HepG2 (cell line): ENCODE measurements around the gene TTPAL. TPM values are rescaled to one million over a fixed set of nuclear protein-coding genes. Genes with fewer than 3 reads are reported as not detected.

ENCODE experiments used
- ATAC-seq: fragments of 200-7000 bp; cut with Tn5 transposase; 3 replicates; pipeline ENCODE4 v1.9.1; 2020; ENCODE audit warnings: mild to moderate bottlenecking, moderate library complexity
- BruUV-seq: library from RNA; stranded (reverse); fragments of 400-500 nt; replicated peaks from 2 replicates; lab custom pipeline; 2021; lab: Mats Ljungman, UMichigan
- CTCF ChIA-PET: fragments of 300-600 bp; formaldehyde crosslinking; extraction: SDS; loops from one replicate; lab custom pipeline; 2021; ENCODE audit warnings: low total read pairs, inconsistent platforms, low intra/inter-chr PET ratio; lab: Yijun Ruan, JAX
- POLR2A ChIA-PET: fragments of 350-600 bp; sonication (Branson Sonifier 250); formaldehyde crosslinking; loops from one replicate; lab custom pipeline; 2020; ENCODE audit warnings: antibody characterized with exemption, inconsistent platforms; lab: Yijun Ruan, JAX
- DNase-seq: peaks from one replicate; pipeline ENCODE4 v3.0.0-alpha.2; 2015; ENCODE audit warnings: low spot score
- FAIRE-seq: peaks from 3 replicates; lab custom pipeline; 2011; peaks lifted over from hg19 to GRCh38; lab: Jason Lieb, UNC
- H2AFZ ChIP-seq: one replicate; pipeline ENCODE4 v1.6.1; 2011; ENCODE audit warnings: low read length, inconsistent platforms
- H3K27ac ChIP-seq: fragments of 300-600 bp; 3 replicates; pipeline ENCODE4 v1.8.0; 2011; ENCODE audit warnings: mixed run types, mild to moderate bottlenecking, mixed read lengths, low read length, inconsistent platforms; ENCODE audit not compliant: insufficient read depth; ENCODE audit errors: extremely low read length
- H3K27me3 ChIP-seq, 2 experiments: fragments of 200-600 bp in 1 of 2; 2 replicates in 1 of 2; 3 replicates in 1 of 2; pipeline versions ENCODE4 v1.6.0 to v1.8.0; 2011; ENCODE audit warnings: low read length in 2 of 2, mild to moderate bottlenecking in 2 of 2, moderate library complexity in 2 of 2, inconsistent platforms in 1 of 2; ENCODE audit not compliant: insufficient read depth in 2 of 2, control insufficient read depth in 1 of 2
- H3K36me3 ChIP-seq, 2 experiments: fragments of 200-600 bp in 1 of 2; replicated peaks in 1 of 2; 2 replicates in 1 of 2; 3 replicates in 1 of 2; pipeline versions ENCODE4 v1.5.1 to v1.8.0; 2011; ENCODE audit warnings: low read length in 2 of 2, inconsistent platforms in 1 of 2; ENCODE audit not compliant: insufficient read depth in 2 of 2, control insufficient read depth in 1 of 2
- H3K4me1 ChIP-seq: 2 replicates; pipeline ENCODE4 v1.5.1; 2012; ENCODE audit warnings: low read length, inconsistent platforms; ENCODE audit not compliant: insufficient read depth
- H3K4me2 ChIP-seq: 2 replicates; pipeline ENCODE4 v1.6.0; 2011; ENCODE audit warnings: low read depth, low read length, inconsistent platforms
- H3K4me3 ChIP-seq, 3 experiments: fragments of 200-600 bp in 1 of 3; sonication (generic), shearing (Covaris generic) in 1 of 3; replicated peaks in 1 of 3; 2 replicates each; pipeline ENCODE4 v1.5.1; 2011 to 2016; ENCODE audit warnings: low read length in 3 of 3, inconsistent platforms in 2 of 3, low read depth in 2 of 3, mild to moderate bottlenecking in 2 of 3, control low read depth in 1 of 3, mixed read lengths in 1 of 3; ENCODE audit not compliant: insufficient read depth in 1 of 3
- H3K79me2 ChIP-seq: one replicate; pipeline ENCODE4 v1.6.1; 2011; ENCODE audit warnings: low read length, inconsistent platforms; ENCODE audit not compliant: insufficient read depth
- H3K9ac ChIP-seq: 2 replicates; pipeline ENCODE4 v1.6.0; 2011; ENCODE audit warnings: mild to moderate bottlenecking, low read depth, low read length, inconsistent platforms; ENCODE audit not compliant: insufficient read depth
- H3K9me3 ChIP-seq: 2 replicates; pipeline ENCODE4 v1.5.1; 2012; ENCODE audit warnings: mild to moderate bottlenecking, low read length
- H4K20me1 ChIP-seq: 2 replicates; pipeline ENCODE4 v1.6.0; 2011; ENCODE audit warnings: inconsistent platforms, mild to moderate bottlenecking, low read length, moderate library complexity; ENCODE audit not compliant: insufficient read depth
- EP300 ChIP-seq, 3 experiments: sonication (generic) in 1 of 3; formaldehyde crosslinking in 1 of 3; IDR thresholded peaks; 2 replicates each; pipeline versions ENCODE4 v1.5.1 to v1.6.1; 2011 to 2020; ENCODE audit warnings: low read depth in 2 of 3, low read length in 2 of 3, borderline replicate concordance in 1 of 3, improper control_type of control experiment in 1 of 3, mild to moderate bottlenecking in 1 of 3, missing genetic modification reagents in 1 of 3, moderate library complexity in 1 of 3
- FOSL2 ChIP-seq: sonication (generic); formaldehyde crosslinking; IDR thresholded peaks from 2 replicates; pipeline ENCODE4 v1.4.0; 2020; ENCODE audit warnings: missing genetic modification reagents
- FOXA3 ChIP-seq: IDR thresholded peaks from 2 replicates; pipeline ENCODE4 v1.6.1; 2016; ENCODE audit warnings: missing genetic modification reagents, missing compliant biosample characterization
- HMGA1 ChIP-seq: sonication (generic); formaldehyde crosslinking; conservative IDR thresholded peaks from 2 replicates; pipeline ENCODE4 v1.4.0; 2020; ENCODE audit warnings: missing genetic modification reagents
- KDM2A ChIP-seq: sonication (generic); formaldehyde crosslinking; IDR thresholded peaks from 2 replicates; pipeline ENCODE4 v1.4.0; 2020; ENCODE audit warnings: low read depth, missing genetic modification reagents, borderline replicate concordance
- RELA ChIP-seq: sonication (generic); formaldehyde crosslinking; IDR thresholded peaks from 2 replicates; pipeline ENCODE4 v1.4.0; 2020; ENCODE audit warnings: missing genetic modification reagents
- SOX5 ChIP-seq: IDR thresholded peaks from 2 replicates; pipeline ENCODE4 v1.6.1; 2016; ENCODE audit warnings: borderline replicate concordance
- ZC3H4 ChIP-seq: sonication (generic); formaldehyde crosslinking; IDR thresholded peaks from 2 replicates; pipeline ENCODE4 v1.4.0; 2020; ENCODE audit warnings: missing genetic modification reagents, borderline replicate concordance
- ZNF251 ChIP-seq: sonication (generic); formaldehyde crosslinking; IDR thresholded peaks from 2 replicates; pipeline ENCODE4 v1.9.0; 2021; ENCODE audit warnings: mild to moderate bottlenecking, missing genetic modification reagents
- ZNF329 ChIP-seq: sonication (generic); formaldehyde crosslinking; IDR thresholded peaks from 2 replicates; pipeline ENCODE4 v1.9.0; 2021; ENCODE audit warnings: low read depth, mild to moderate bottlenecking, missing genetic modification reagents
- ZNF331 ChIP-seq: sonication (generic); formaldehyde crosslinking; IDR thresholded peaks from 2 replicates; pipeline ENCODE4 v1.4.0; 2020; ENCODE audit warnings: missing genetic modification reagents
- ZNF7 ChIP-seq: IDR thresholded peaks from 2 replicates; pipeline ENCODE4 v1.6.1; 2016; ENCODE audit warnings: missing biosample characterization, missing genetic modification reagents
- WGBS: methylation state at CpG from one replicate; pipeline ENCODE4 v1.1.6; 2017; ENCODE audit warnings: low lambda C conversion rate; 5-methylcytosine and 5-hydroxymethylcytosine counted together
- in situ Hi-C: cut with HindIII; loops from 2 replicates; pipeline ENCODE4 v1.10.0; 2017; ENCODE audit warnings: low pct_unique_long_range_greater_than_20kb; ENCODE audit not compliant: extremely low pct_ligation_motif_present
- intact Hi-C: fragments of 100-400 bp; cut with micrococcal nuclease; formaldehyde crosslinking; loops from one replicate; pipeline ENCODE4 v1.10.0; 2022; ENCODE audit not compliant: unreplicated experiment
- polyA plus RNA-seq, 8 experiments: library from polyadenylated mRNA; depleted of rRNA in 3 of 8; stranded (reverse) in 7 of 8; unstranded in 1 of 8; fragments of >200 nt; fragmentation: Illumina TruSeq in 4 of 8; extraction: Trizol in 4 of 8; gene quantifications; 2 replicates each; pipeline versions ENCODE4 v1.2.1 to v1.2.3, GENCODE V29; 2011 to 2016; ENCODE audit warnings: low read depth in 4 of 8, missing spikeins in 1 of 8, mixed read lengths in 1 of 8; ENCODE audit not compliant: insufficient read depth in 1 of 8
- total RNA-seq, 5 experiments: library from RNA; depleted of rRNA; stranded (reverse); fragments of >200 nt; fragmentation: Illumina TruSeq; extraction: Trizol; gene quantifications; 2 replicates each; pipeline ENCODE4 v1.2.3, GENCODE V29; 2016; ENCODE audit warnings: low read depth in 1 of 5
- TF ChIP-seq, protein P1 (sequence below): sonication (generic); formaldehyde crosslinking; IDR thresholded peaks from 2 replicates; pipeline ENCODE4 v1.5.0; 2020; ENCODE audit warnings: mild to moderate bottlenecking, missing genetic modification reagents, borderline replicate concordance
- TF ChIP-seq, protein P2 (sequence below): sonication (generic); formaldehyde crosslinking; IDR thresholded peaks from 2 replicates; pipeline ENCODE4; 2020; ENCODE audit warnings: missing genetic modification reagents, mild to moderate bottlenecking, borderline replicate concordance

Gene TTPAL
- total and polyA plus RNA-seq, 2 of the 13 experiments (the other 11 are each of a cell fraction or from before 2014, with no cell fraction given) = 4.3 to 18.8 TPM

DNA sequence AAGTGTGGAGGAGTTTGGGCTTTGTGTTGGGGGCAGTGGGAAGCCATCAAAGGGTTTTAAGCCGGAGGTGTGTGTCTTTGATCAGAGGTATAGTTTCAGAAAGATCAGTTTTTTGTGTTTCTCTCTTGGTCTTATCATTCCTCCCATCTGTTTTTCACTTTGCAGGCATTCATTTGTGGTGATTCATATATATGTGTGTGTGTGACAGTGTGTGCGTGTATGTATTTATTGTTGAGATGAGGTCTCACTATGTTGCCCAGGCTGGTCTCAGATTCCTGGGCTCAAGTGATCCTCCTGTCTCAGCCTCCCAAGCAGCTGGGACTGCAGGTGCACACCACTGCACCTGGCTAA is 57.3 kb downstream of the TTPAL start:
- Histone ChIP-seq H3K36me3 (no peaks in the 10 kb centered on the region), H2AFZ (no peak overlapping the region), H3K27ac (peak overlapping the region; percentile 87), H3K4me3 (peak overlapping the region; percentile 74 to 99 (median 83)), H3K4me2 (peak overlapping the region; percentile 98), H3K9me3 (no peaks in the 10 kb centered on the region), H4K20me1 (no peaks in the 10 kb centered on the region), H3K4me1 (peaks cover 58% of the 10 kb centered on the region), H3K27me3 (no peaks in the 10 kb centered on the region; a peak in 1 of 5 replicates), H3K9ac (peak overlapping the region; percentile 95), H3K79me2 (peaks cover 20% of the 10 kb centered on the region)
- 54% methylated on average over 2 of the region's 2 CpGs for WGBS
- no TSS peak for BruUV-seq
- in situ Hi-C loops (no loop called here), intact Hi-C loops (loop anchor here (1.0 kb wide), 1 partner anchor 77 kb away; no protein-coding TSS in a partner anchor)
- ATAC-seq (no peak), DNase-seq (peak; percentile 58), FAIRE-seq (no peak)
- POLR2A ChIA-PET = interaction anchor here (3.2 kb wide), 1 partner anchor 11 kb away, joined by 24 read pairs; the partner anchor contains the start of gene SERINC3
- CTCF ChIA-PET = interaction anchor here (0.9 to 2.0 kb wide), 2 partner anchors 77 to 78 kb away, joined by 3 to 11 read pairs; no protein-coding TSS in a partner anchor
- TF ChIP-seq ZNF7 (CRISPR knock-in tag) (no peak), ZNF251 (CRISPR knock-in tag) (no peak), FOSL2 (peak; percentile 77), ZNF331 (no peak), HMGA1 (CRISPR knock-in tag) (no peak), EP300 (IDR thresholded peaks at IDR 0.05; ENCODE audit: low read depth in 2 of 2, low read length in 2 of 2) (peak in 1 of 2 experiments; percentile 23; a peak in 1 of 4 replicates), EP300 (CRISPR knock-in tag; IDR thresholded peaks at IDR 0.05; ENCODE audit: borderline replicate concordance) (no peak), SOX5 (peak; percentile 22; the same call in 1 of the 2 replicates), FOXA3 (CRISPR knock-in tag) (no peak), ZC3H4 (no peak), KDM2A (no peak), RELA (CRISPR knock-in tag) (no peak), ZNF329 (CRISPR knock-in tag) (no peak)
- TF ChIP-seq, protein P1, sequence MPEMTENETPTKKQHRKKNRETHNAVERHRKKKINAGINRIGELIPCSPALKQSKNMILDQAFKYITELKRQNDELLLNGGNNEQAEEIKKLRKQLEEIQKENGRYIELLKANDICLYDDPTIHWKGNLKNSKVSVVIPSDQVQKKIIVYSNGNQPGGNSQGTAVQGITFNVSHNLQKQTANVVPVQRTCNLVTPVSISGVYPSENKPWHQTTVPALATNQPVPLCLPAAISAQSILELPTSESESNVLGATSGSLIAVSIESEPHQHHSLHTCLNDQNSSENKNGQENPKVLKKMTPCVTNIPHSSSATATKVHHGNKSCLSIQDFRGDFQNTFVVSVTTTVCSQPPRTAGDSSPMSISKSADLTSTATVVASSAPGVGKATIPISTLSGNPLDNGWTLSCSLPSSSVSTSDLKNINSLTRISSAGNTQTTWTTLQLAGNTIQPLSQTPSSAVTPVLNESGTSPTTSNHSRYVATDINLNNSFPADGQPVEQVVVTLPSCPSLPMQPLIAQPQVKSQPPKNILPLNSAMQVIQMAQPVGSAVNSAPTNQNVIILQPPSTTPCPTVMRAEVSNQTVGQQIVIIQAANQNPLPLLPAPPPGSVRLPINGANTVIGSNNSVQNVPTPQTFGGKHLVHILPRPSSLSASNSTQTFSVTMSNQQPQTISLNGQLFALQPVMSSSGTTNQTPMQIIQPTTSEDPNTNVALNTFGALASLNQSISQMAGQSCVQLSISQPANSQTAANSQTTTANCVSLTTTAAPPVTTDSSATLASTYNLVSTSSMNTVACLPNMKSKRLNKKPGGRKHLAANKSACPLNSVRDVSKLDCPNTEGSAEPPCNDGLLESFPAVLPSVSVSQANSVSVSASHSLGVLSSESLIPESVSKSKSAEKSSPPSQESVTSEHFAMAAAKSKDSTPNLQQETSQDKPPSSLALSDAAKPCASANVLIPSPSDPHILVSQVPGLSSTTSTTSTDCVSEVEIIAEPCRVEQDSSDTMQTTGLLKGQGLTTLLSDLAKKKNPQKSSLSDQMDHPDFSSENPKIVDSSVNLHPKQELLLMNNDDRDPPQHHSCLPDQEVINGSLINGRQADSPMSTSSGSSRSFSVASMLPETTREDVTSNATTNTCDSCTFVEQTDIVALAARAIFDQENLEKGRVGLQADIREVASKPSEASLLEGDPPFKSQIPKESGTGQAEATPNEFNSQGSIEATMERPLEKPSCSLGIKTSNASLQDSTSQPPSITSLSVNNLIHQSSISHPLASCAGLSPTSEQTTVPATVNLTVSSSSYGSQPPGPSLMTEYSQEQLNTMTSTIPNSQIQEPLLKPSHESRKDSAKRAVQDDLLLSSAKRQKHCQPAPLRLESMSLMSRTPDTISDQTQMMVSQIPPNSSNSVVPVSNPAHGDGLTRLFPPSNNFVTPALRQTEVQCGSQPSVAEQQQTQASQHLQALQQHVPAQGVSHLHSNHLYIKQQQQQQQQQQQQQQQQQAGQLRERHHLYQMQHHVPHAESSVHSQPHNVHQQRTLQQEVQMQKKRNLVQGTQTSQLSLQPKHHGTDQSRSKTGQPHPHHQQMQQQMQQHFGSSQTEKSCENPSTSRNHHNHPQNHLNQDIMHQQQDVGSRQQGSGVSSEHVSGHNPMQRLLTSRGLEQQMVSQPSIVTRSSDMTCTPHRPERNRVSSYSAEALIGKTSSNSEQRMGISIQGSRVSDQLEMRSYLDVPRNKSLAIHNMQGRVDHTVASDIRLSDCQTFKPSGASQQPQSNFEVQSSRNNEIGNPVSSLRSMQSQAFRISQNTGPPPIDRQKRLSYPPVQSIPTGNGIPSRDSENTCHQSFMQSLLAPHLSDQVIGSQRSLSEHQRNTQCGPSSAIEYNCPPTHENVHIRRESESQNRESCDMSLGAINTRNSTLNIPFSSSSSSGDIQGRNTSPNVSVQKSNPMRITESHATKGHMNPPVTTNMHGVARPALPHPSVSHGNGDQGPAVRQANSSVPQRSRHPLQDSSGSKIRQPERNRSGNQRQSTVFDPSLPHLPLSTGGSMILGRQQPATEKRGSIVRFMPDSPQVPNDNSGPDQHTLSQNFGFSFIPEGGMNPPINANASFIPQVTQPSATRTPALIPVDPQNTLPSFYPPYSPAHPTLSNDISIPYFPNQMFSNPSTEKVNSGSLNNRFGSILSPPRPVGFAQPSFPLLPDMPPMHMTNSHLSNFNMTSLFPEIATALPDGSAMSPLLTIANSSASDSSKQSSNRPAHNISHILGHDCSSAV (CRISPR knock-in tag) = no peak
- TF ChIP-seq, protein P2, sequence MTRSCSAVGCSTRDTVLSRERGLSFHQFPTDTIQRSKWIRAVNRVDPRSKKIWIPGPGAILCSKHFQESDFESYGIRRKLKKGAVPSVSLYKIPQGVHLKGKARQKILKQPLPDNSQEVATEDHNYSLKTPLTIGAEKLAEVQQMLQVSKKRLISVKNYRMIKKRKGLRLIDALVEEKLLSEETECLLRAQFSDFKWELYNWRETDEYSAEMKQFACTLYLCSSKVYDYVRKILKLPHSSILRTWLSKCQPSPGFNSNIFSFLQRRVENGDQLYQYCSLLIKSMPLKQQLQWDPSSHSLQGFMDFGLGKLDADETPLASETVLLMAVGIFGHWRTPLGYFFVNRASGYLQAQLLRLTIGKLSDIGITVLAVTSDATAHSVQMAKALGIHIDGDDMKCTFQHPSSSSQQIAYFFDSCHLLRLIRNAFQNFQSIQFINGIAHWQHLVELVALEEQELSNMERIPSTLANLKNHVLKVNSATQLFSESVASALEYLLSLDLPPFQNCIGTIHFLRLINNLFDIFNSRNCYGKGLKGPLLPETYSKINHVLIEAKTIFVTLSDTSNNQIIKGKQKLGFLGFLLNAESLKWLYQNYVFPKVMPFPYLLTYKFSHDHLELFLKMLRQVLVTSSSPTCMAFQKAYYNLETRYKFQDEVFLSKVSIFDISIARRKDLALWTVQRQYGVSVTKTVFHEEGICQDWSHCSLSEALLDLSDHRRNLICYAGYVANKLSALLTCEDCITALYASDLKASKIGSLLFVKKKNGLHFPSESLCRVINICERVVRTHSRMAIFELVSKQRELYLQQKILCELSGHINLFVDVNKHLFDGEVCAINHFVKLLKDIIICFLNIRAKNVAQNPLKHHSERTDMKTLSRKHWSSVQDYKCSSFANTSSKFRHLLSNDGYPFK (CRISPR knock-in tag) = no peak
